HepG2 (cell line): ENCODE results near the gene IL10RA. TPM values are rescaled to one million over a fixed set of nuclear protein-coding genes. Genes with fewer than 3 reads are reported as not detected.
"Not testable (repeated sequence)": the region's sequence is repeated elsewhere in the genome, so short reads cannot be mapped to it uniquely, and the experiment has no call there.

Experiments
- ATAC-seq: fragments of 200-7000 bp; cut with Tn5 transposase; 3 replicates; pipeline ENCODE4 v1.9.1; 2020; ENCODE audit warnings: mild to moderate bottlenecking, moderate library complexity
- BruUV-seq: library from RNA; stranded (reverse); fragments of 400-500 nt; replicated peaks from 2 replicates; lab custom pipeline; 2021; lab: Mats Ljungman, UMichigan
- CTCF ChIA-PET: fragments of 300-600 bp; formaldehyde crosslinking; extraction: SDS; loops from one replicate; lab custom pipeline; 2021; ENCODE audit warnings: low total read pairs, inconsistent platforms, low intra/inter-chr PET ratio; lab: Yijun Ruan, JAX
- POLR2A ChIA-PET: fragments of 350-600 bp; sonication (Branson Sonifier 250); formaldehyde crosslinking; loops from one replicate; lab custom pipeline; 2020; ENCODE audit warnings: antibody characterized with exemption, inconsistent platforms; lab: Yijun Ruan, JAX
- DNase-seq: peaks from one replicate; pipeline ENCODE4 v3.0.0-alpha.2; 2015; ENCODE audit warnings: low spot score
- FAIRE-seq: peaks from 3 replicates; lab custom pipeline; 2011; peaks lifted over from hg19 to GRCh38; lab: Jason Lieb, UNC
- H2AFZ ChIP-seq: one replicate; pipeline ENCODE4 v1.6.1; 2011; ENCODE audit warnings: low read length, inconsistent platforms
- H3K27ac ChIP-seq: fragments of 300-600 bp; 3 replicates; pipeline ENCODE4 v1.8.0; 2011; ENCODE audit warnings: mixed run types, mild to moderate bottlenecking, mixed read lengths, low read length, inconsistent platforms; ENCODE audit not compliant: insufficient read depth; ENCODE audit errors: extremely low read length
- H3K27me3 ChIP-seq, 2 experiments: fragments of 200-600 bp in 1 of 2; 2 replicates in 1 of 2; 3 replicates in 1 of 2; pipeline versions ENCODE4 v1.6.0 to v1.8.0; 2011; ENCODE audit warnings: low read length in 2 of 2, mild to moderate bottlenecking in 2 of 2, moderate library complexity in 2 of 2, inconsistent platforms in 1 of 2; ENCODE audit not compliant: insufficient read depth in 2 of 2, control insufficient read depth in 1 of 2
- H3K36me3 ChIP-seq, 2 experiments: fragments of 200-600 bp in 1 of 2; replicated peaks in 1 of 2; 2 replicates in 1 of 2; 3 replicates in 1 of 2; pipeline versions ENCODE4 v1.5.1 to v1.8.0; 2011; ENCODE audit warnings: low read length in 2 of 2, inconsistent platforms in 1 of 2; ENCODE audit not compliant: insufficient read depth in 2 of 2, control insufficient read depth in 1 of 2
- H3K4me1 ChIP-seq: 2 replicates; pipeline ENCODE4 v1.5.1; 2012; ENCODE audit warnings: low read length, inconsistent platforms; ENCODE audit not compliant: insufficient read depth
- H3K4me2 ChIP-seq: 2 replicates; pipeline ENCODE4 v1.6.0; 2011; ENCODE audit warnings: low read depth, low read length, inconsistent platforms
- H3K4me3 ChIP-seq, 3 experiments: fragments of 200-600 bp in 1 of 3; sonication (generic), shearing (Covaris generic) in 1 of 3; replicated peaks in 1 of 3; 2 replicates each; pipeline ENCODE4 v1.5.1; 2011 to 2016; ENCODE audit warnings: low read length in 3 of 3, inconsistent platforms in 2 of 3, low read depth in 2 of 3, mild to moderate bottlenecking in 2 of 3, control low read depth in 1 of 3, mixed read lengths in 1 of 3; ENCODE audit not compliant: insufficient read depth in 1 of 3
- H3K79me2 ChIP-seq: one replicate; pipeline ENCODE4 v1.6.1; 2011; ENCODE audit warnings: low read length, inconsistent platforms; ENCODE audit not compliant: insufficient read depth
- H3K9ac ChIP-seq: 2 replicates; pipeline ENCODE4 v1.6.0; 2011; ENCODE audit warnings: mild to moderate bottlenecking, low read depth, low read length, inconsistent platforms; ENCODE audit not compliant: insufficient read depth
- H3K9me3 ChIP-seq: 2 replicates; pipeline ENCODE4 v1.5.1; 2012; ENCODE audit warnings: mild to moderate bottlenecking, low read length
- H4K20me1 ChIP-seq: 2 replicates; pipeline ENCODE4 v1.6.0; 2011; ENCODE audit warnings: inconsistent platforms, mild to moderate bottlenecking, low read length, moderate library complexity; ENCODE audit not compliant: insufficient read depth
- ASH2L ChIP-seq: fragments of 300-600, 200-600 bp; sonication (generic); IDR thresholded peaks from 2 replicates; pipeline ENCODE4 v1.7.0; 2017; ENCODE audit warnings: low read depth, mild to moderate bottlenecking, moderate library complexity, mixed read lengths, low read length; ENCODE audit not compliant: insufficient read length
- ATRX ChIP-seq: sonication (generic); formaldehyde crosslinking; IDR thresholded peaks from 2 replicates; pipeline ENCODE4 v1.4.0; 2020; ENCODE audit warnings: missing genetic modification reagents, borderline replicate concordance
- ERF ChIP-seq: IDR thresholded peaks from 2 replicates; pipeline ENCODE4 v1.6.1; 2018; ENCODE audit warnings: missing biosample characterization, missing genetic modification reagents
- ESRRA ChIP-seq: sonication (generic); formaldehyde crosslinking; IDR thresholded peaks from 2 replicates; pipeline ENCODE4 v1.5.1; 2020; ENCODE audit warnings: mild to moderate bottlenecking, low read depth, missing genetic modification reagents
- HNRNPL ChIP-seq: fragments of 200-400 bp; formaldehyde crosslinking; IDR thresholded peaks from 2 replicates; pipeline ENCODE4 v1.6.1; 2017; ENCODE audit warnings: mild to moderate bottlenecking, low read depth, low read length
- NFE2L2 ChIP-seq: fragments of 150-350 bp; IDR thresholded peaks from 2 replicates; pipeline ENCODE4 v1.6.1; 2014; ENCODE audit warnings: low read length
- SMARCE1 ChIP-seq: fragments of 450-650 bp; IDR thresholded peaks from 2 replicates; pipeline ENCODE4 v1.6.1; 2017; ENCODE audit warnings: borderline replicate concordance
- ZBTB7B ChIP-seq: sonication (generic); formaldehyde crosslinking; IDR thresholded peaks from 2 replicates; pipeline ENCODE4 v1.4.0; 2020; ENCODE audit warnings: missing genetic modification reagents
- ZKSCAN8 ChIP-seq: IDR thresholded peaks from 2 replicates; pipeline ENCODE4 v1.6.1; 2016; ENCODE audit warnings: borderline replicate concordance, missing genetic modification reagents, missing compliant biosample characterization
- ZNF274 ChIP-seq: sonication (generic); formaldehyde crosslinking; IDR thresholded peaks from 2 replicates; pipeline ENCODE4 v1.5.1; 2020; ENCODE audit warnings: mild to moderate bottlenecking, missing genetic modification reagents
- ZNF326 ChIP-seq: sonication (generic); formaldehyde crosslinking; IDR thresholded peaks from 2 replicates; pipeline ENCODE4 v1.4.0; 2020; ENCODE audit warnings: missing genetic modification reagents, borderline replicate concordance
- WGBS: methylation state at CpG from one replicate; pipeline ENCODE4 v1.1.6; 2017; ENCODE audit warnings: low lambda C conversion rate; 5-methylcytosine and 5-hydroxymethylcytosine counted together
- in situ Hi-C: cut with HindIII; loops from 2 replicates; pipeline ENCODE4 v1.10.0; 2017; ENCODE audit warnings: low pct_unique_long_range_greater_than_20kb; ENCODE audit not compliant: extremely low pct_ligation_motif_present
- intact Hi-C: fragments of 100-400 bp; cut with micrococcal nuclease; formaldehyde crosslinking; loops from one replicate; pipeline ENCODE4 v1.10.0; 2022; ENCODE audit not compliant: unreplicated experiment
- polyA plus RNA-seq, 8 experiments: library from polyadenylated mRNA; depleted of rRNA in 3 of 8; stranded (reverse) in 7 of 8; unstranded in 1 of 8; fragments of >200 nt; fragmentation: Illumina TruSeq in 4 of 8; extraction: Trizol in 4 of 8; gene quantifications; 2 replicates each; pipeline versions ENCODE4 v1.2.1 to v1.2.3, GENCODE V29; 2011 to 2016; ENCODE audit warnings: low read depth in 4 of 8, missing spikeins in 1 of 8, mixed read lengths in 1 of 8; ENCODE audit not compliant: insufficient read depth in 1 of 8
- total RNA-seq, 5 experiments: library from RNA; depleted of rRNA; stranded (reverse); fragments of >200 nt; fragmentation: Illumina TruSeq; extraction: Trizol; gene quantifications; 2 replicates each; pipeline ENCODE4 v1.2.3, GENCODE V29; 2016; ENCODE audit warnings: low read depth in 1 of 5
- TF ChIP-seq, protein P1 (sequence below), 2 experiments: fragments of 450-650 bp in 1 of 2; sonication (generic) in 1 of 2; formaldehyde crosslinking; IDR thresholded peaks; 2 replicates each; pipeline versions ENCODE4 v1.5.0 to v1.8.0; 2020 to 2022; ENCODE audit warnings: mild to moderate bottlenecking in 1 of 2, missing genetic modification reagents in 1 of 2
- TF ChIP-seq, protein P2 (sequence below): sonication (generic); formaldehyde crosslinking; IDR thresholded peaks from 2 replicates; pipeline ENCODE4 v1.5.0; 2020; ENCODE audit warnings: mild to moderate bottlenecking, missing genetic modification reagents, borderline replicate concordance

The IL10RA gene
- total and polyA plus RNA-seq, 2 of the 13 experiments (the other 11 are each of a cell fraction or from before 2014, with no cell fraction given) = not detected

DNA sequence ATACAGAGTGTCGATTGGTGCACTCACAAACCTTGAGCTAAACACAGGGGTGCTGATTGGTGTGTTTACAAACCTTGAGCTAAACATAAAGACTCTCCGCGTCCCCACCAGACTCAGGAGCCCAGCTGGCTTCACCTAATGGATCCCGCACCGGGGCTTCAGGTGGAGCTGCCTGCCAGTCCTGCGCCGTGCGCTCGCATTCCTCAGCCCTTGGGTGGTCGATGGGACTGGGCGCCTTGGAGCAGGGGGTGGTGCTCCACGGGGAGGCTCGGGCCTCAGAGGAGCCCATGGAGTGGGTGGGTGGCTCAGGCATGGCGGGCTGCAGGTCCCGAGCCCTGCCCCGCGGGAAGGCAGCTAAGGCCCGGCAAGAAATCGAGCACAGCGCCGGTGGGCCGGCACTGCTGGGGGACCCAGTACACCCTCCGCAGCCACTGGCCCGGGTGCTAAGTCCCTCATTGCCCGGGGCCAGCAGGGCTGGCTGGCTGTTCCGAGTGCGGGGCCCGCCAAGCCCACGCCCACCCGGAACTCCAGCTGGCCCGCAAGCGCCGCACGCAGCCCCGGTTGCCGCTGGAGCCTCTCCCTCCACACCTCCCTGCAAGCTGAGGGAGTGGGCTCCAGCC, 7.8 kb upstream of the IL10RA start:
- H3K9me3 ChIP-seq, in situ Hi-C loops, CTCF ChIA-PET, H3K9ac ChIP-seq, H3K4me1 ChIP-seq, H3K4me2 ChIP-seq, BruUV-seq, H3K36me3 ChIP-seq, DNase-seq, H4K20me1 ChIP-seq, H3K79me2 ChIP-seq, FAIRE-seq, H2AFZ ChIP-seq, H3K27ac ChIP-seq, ATAC-seq, intact Hi-C loops, H3K4me3 ChIP-seq, POLR2A ChIA-PET: not testable (repeated sequence)
- H3K27me3 ChIP-seq = peaks cover 0 to 37% of the 10 kb centered on the region in 2 experiments; a peak in 4 of 5 replicates
- WGBS = no CpG with 5 or more reads among the region's 36 CpGs

DNA sequence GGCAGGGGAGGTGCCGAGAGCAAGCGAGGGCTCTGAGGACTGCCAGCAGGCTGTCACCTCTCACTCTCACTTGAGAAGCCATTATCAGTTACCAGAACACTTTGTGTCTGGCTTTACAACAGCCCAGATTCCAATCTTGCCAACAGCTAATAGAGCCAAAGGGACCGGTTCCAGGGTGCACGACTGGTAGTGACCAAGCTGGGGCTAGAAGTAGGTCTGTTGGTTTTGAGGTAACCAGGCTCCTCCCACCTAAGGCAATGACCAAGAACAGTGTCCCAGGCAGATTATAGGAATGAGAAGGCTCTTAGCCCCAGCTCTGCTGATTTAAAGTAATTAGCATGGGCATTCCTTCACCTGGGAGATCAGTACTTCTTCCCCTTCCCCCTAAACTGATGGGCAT, 7.2 kb upstream of the IL10RA start:
- ATAC-seq (no peak), DNase-seq (no peak), FAIRE-seq (no peak)
- ChIA-PET CTCF (no interaction called here), POLR2A (no interaction called here)
- in situ Hi-C loops = no loop called here
- TF ChIP-seq HNRNPL = no peak
- no peak for TF ChIP-seq ERF
- no peak for TF ChIP-seq ZNF274 (CRISPR knock-in tag)
- TF ChIP-seq ZKSCAN8 = no peak
- TF ChIP-seq ASH2L = no peak
- TF ChIP-seq, protein P1, sequence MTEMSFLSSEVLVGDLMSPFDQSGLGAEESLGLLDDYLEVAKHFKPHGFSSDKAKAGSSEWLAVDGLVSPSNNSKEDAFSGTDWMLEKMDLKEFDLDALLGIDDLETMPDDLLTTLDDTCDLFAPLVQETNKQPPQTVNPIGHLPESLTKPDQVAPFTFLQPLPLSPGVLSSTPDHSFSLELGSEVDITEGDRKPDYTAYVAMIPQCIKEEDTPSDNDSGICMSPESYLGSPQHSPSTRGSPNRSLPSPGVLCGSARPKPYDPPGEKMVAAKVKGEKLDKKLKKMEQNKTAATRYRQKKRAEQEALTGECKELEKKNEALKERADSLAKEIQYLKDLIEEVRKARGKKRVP (CRISPR knock-in tag; IDR thresholded peaks at IDR 0.05) = no peak
- no peak for TF ChIP-seq ATRX
- no peak for TF ChIP-seq SMARCE1
- TF ChIP-seq, protein P2, sequence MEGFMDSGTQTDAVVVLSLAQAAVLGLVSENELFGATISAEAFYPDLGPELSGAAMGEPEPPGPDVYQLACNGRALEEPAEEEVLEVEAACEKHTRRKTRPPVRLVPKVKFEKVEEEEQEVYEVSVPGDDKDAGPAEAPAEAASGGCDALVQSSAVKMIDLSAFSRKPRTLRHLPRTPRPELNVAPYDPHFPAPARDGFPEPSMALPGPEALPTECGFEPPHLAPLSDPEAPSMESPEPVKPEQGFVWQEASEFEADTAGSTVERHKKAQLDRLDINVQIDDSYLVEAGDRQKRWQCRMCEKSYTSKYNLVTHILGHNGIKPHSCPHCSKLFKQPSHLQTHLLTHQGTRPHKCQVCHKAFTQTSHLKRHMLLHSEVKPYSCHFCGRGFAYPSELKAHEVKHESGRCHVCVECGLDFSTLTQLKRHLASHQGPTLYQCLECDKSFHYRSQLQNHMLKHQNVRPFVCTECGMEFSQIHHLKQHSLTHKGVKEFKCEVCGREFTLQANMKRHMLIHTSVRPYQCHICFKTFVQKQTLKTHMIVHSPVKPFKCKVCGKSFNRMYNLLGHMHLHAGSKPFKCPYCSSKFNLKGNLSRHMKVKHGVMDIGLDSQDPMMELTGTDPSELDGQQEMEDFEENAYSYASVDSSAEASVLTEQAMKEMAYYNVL = no peak
- TF ChIP-seq ZNF326 (CRISPR knock-in tag) = no peak
- no peak for TF ChIP-seq ZBTB7B
- TF ChIP-seq NFE2L2 = no peak
- no peak for TF ChIP-seq ESRRA
- H3K27me3 ChIP-seq = peaks cover 0 to 38% of the 10 kb centered on the region in 2 experiments; a peak in 4 of 5 replicates
- no peak overlapping the region for H2AFZ ChIP-seq
- intact Hi-C loops = no loop called here
- no peak overlapping the region for H3K27ac ChIP-seq
- no peaks in the 10 kb centered on the region for H3K36me3 ChIP-seq
- no peaks in the 10 kb centered on the region for H3K79me2 ChIP-seq
- H3K4me3 ChIP-seq = no peak overlapping the region
- H3K9ac ChIP-seq = no peak overlapping the region
- no peak overlapping the region for H3K4me2 ChIP-seq
- no CpG with 5 or more reads among the region's 4 CpGs for WGBS
- H3K9me3 ChIP-seq = no peaks in the 10 kb centered on the region
- no peaks in the 10 kb centered on the region for H4K20me1 ChIP-seq
- H3K4me1 ChIP-seq = no peaks in the 10 kb centered on the region
- BruUV-seq = no TSS peak
